Right lobe of liver (tissue), 6 donors: Measurements from ENCODE around the gene USP6NL. TPM values are rescaled to one million over a fixed set of nuclear protein-coding genes. Genes with fewer than 3 reads are reported as not detected.

Experiments
- ATAC-seq, 4 donors: fragments of 200-7000 bp; cut with Tn5 transposase; one replicate each; pipeline ENCODE4 v1.9.1; 2020; ENCODE audit warnings: mild to moderate bottlenecking in 4 of 4, moderate library complexity in 4 of 4
- DNase-seq, 3 donors: peaks; one replicate each; pipeline ENCODE4 v3.0.0-alpha.2; 2020
- H3K27ac ChIP-seq, 3 donors: fragments of 200-600 bp; one replicate each; pipeline ENCODE4 v1.8.0; 2022
- H3K27me3 ChIP-seq, 2 donors: fragments of 200-600 bp; one replicate each; pipeline ENCODE4 v1.8.0; 2022
- H3K36me3 ChIP-seq, 4 donors: fragments of 200-600 bp; sonication (generic) in 1 of 4; one replicate each; pipeline versions ENCODE4 v1.5.1 to v1.8.0; 2017 to 2022; ENCODE audit warnings: control low read depth in 1 of 4
- H3K4me1 ChIP-seq, 4 donors: fragments of 200-600 bp; sonication (generic) in 1 of 4; one replicate each; pipeline versions ENCODE4 v1.5.1 to v1.8.0; 2017 to 2022; ENCODE audit warnings: control low read depth in 1 of 4
- H3K4me3 ChIP-seq, 3 donors: fragments of 200-600 bp; one replicate each; pipeline ENCODE4 v1.8.0; 2022
- H3K9me3 ChIP-seq, 4 donors: fragments of 200-600 bp; sonication (generic) in 1 of 4; one replicate each; pipeline versions ENCODE4 v1.5.1 to v1.8.0; 2017 to 2022; ENCODE audit warnings: control low read depth in 1 of 4
- CTCF ChIP-seq, 4 donors: fragments of 200-600 bp in 3 of 4; fragments of 450-650 bp in 1 of 4; IDR thresholded peaks; one replicate each; pipeline versions ENCODE4 v1.5.1 to v1.8.0; 2016 to 2022; ENCODE audit warnings: antibody characterized with exemption in 4 of 4, mild to moderate bottlenecking in 2 of 4
- POLR2A ChIP-seq: fragments of 450-650 bp; IDR thresholded peaks from one replicate; pipeline ENCODE4 v1.6.1; 2017; ENCODE audit warnings: antibody characterized with exemption, mild to moderate bottlenecking
- WGBS: methylation state at CpG from one replicate; pipeline ENCODE4 v1.1.6; 2018; ENCODE audit warnings: low coverage, low lambda C conversion rate; ENCODE audit not compliant: insufficient coverage; ENCODE audit errors: missing lambda C conversion rate; 5-methylcytosine and 5-hydroxymethylcytosine counted together
- intact Hi-C, 2 donors: fragments of 100-400 bp; cut with DNase I; formaldehyde crosslinking; loops; one replicate each; pipeline versions ENCODE4 v1.11.2 to v1.14.1; 2022
- total RNA-seq, 6 experiments: library from RNA; depleted of rRNA in 2 of 6; stranded (reverse); fragments of >200 nt in 2 of 6; fragmentation: NEBNext Ultra II Directional in 3 of 6; extraction: Animal tissue kit (Norgen Biotek cat#: 25700) in 3 of 6; gene quantifications; one replicate each; pipeline versions ENCODE4 v1.1.0 to v1.2.4, GENCODE V29; 2016 to 2023
- donor health status: DM: no; HTN: yes; CAD: no.
- donor health status: DM: no; HTN: no; CAD: no.
- donor health status: DM: no; HTN: no; CAD: no.
- donor health status: DM: no; HTN: yes; CAD: no.
- donor health status: DM: no; HTN: yes; CAD: no.

Gene USP6NL
- total RNA-seq, 6 experiments from 2014 or later: 8.4 to 15.3 (median 11.5) TPM

- H3K4me1 ChIP-seq: peaks cover 0 to 34% (median 12%) of the 10 kb centered on the region in 4 donors
- no peak for DNase-seq
- TF ChIP-seq POLR2A (no peak), CTCF (IDR thresholded peaks at IDR 0.05) (no peak)
- no peak overlapping the region for H3K27ac ChIP-seq
- H3K36me3 ChIP-seq: no peaks in the 10 kb centered on the region
- H3K4me3 ChIP-seq: no peak overlapping the region
- 90% methylated on average over 1 of the region's 1 CpG for WGBS
- intact Hi-C loops: no loop called here
- ATAC-seq: no peak
- H3K9me3 ChIP-seq: no peaks in the 10 kb centered on the region
- no peaks in the 10 kb centered on the region for H3K27me3 ChIP-seq
Measured at GRCh38 chr10:11601670-11602069, 9.8 kb downstream of the USP6NL start.

GRCh38 chr10:11600280-11600679, 11.2 kb downstream of the USP6NL start:
- DNase-seq: no peak
- TF ChIP-seq POLR2A: no peak
- 87% methylated on average over 3 of the region's 3 CpGs for WGBS
- H3K27me3 ChIP-seq: no peaks in the 10 kb centered on the region
- no peak overlapping the region for H3K4me3 ChIP-seq
- ATAC-seq: no peak
- peaks cover 0 to 33% (median 6%) of the 10 kb centered on the region in 4 donors for H3K4me1 ChIP-seq
- intact Hi-C loops: no loop called here
- H3K9me3 ChIP-seq: no peaks in the 10 kb centered on the region
- H3K27ac ChIP-seq: no peak overlapping the region
- H3K36me3 ChIP-seq: no peaks in the 10 kb centered on the region

GRCh38 chr10:11598712-11599397, 12.6 kb downstream of the USP6NL start:
- Histone ChIP-seq H3K9me3 (no peaks in the 10 kb centered on the region), H3K27ac (no peak overlapping the region), H3K4me3 (no peak overlapping the region), H3K36me3 (no peaks in the 10 kb centered on the region), H3K27me3 (no peaks in the 10 kb centered on the region), H3K4me1 (peaks cover 0 to 31% (median 3%) of the 10 kb centered on the region in 4 donors)
- DNase-seq (no peak), ATAC-seq (peak in 3 of 4 donors; percentile 50 to 53 (median 50))
- intact Hi-C loops: no loop called here
- no peak for TF ChIP-seq CTCF (IDR thresholded peaks at IDR 0.05)
- no peak for TF ChIP-seq POLR2A
- 48% methylated on average over 8 of the region's 8 CpGs for WGBS

- ATAC-seq (no peak), DNase-seq (no peak)
- H3K4me1 ChIP-seq: peaks cover 0 to 17% (median 1%) of the 10 kb centered on the region in 4 donors
- intact Hi-C loops: no loop called here
- WGBS: 93% methylated on average over 3 of the region's 3 CpGs
- TF ChIP-seq POLR2A (no peak), CTCF (IDR thresholded peaks at IDR 0.05) (no peak)
- H3K36me3 ChIP-seq: no peaks in the 10 kb centered on the region
- no peak overlapping the region for H3K4me3 ChIP-seq
- no peaks in the 10 kb centered on the region for H3K9me3 ChIP-seq
- no peaks in the 10 kb centered on the region for H3K27me3 ChIP-seq
- H3K27ac ChIP-seq: no peak overlapping the region
Measured at GRCh38 chr10:11597470-11597869, 14.0 kb downstream of the USP6NL start.

GRCh38 chr10:11595395-11595692, 16.1 kb downstream of the USP6NL start:
- Histone ChIP-seq H3K4me3 (no peak overlapping the region), H3K4me1 (peaks cover 0 to 16% (median 0%) of the 10 kb centered on the region in 4 donors), H3K36me3 (no peaks in the 10 kb centered on the region), H3K9me3 (no peaks in the 10 kb centered on the region), H3K27ac (peak overlapping the region in 2 of 3 donors; percentile 10 to 42), H3K27me3 (no peaks in the 10 kb centered on the region)
- 9% methylated on average over 1 of the region's 1 CpG for WGBS
- ATAC-seq: peak in 3 of 4 donors; percentile 49 to 82 (median 66)
- DNase-seq: no peak
- intact Hi-C loops: no loop called here
- TF ChIP-seq CTCF (IDR thresholded peaks at IDR 0.05): no peak
- TF ChIP-seq POLR2A: no peak
